CD14-positive monocyte (primary cell): ENCODE results near the gene SRGAP1. TPM values are rescaled to one million over a fixed set of nuclear protein-coding genes. Genes with fewer than 3 reads are reported as not detected.

Experiments used
- DNase-seq, 3 donors: peaks; one replicate each; pipeline ENCODE4 v3.0.0-alpha.2; 2011 to 2022
- H2AFZ ChIP-seq: 2 replicates; pipeline ENCODE4 v1.6.0; 2012; ENCODE audit warnings: mild to moderate bottlenecking, low read depth, low read length, inconsistent platforms; ENCODE audit not compliant: insufficient read depth, poor library complexity, severe bottlenecking
- H3K27ac ChIP-seq, 2 donors: 1 replicate in 1 of 2; 2 replicates in 1 of 2; pipeline ENCODE4 v1.5.1; 2012 to 2013; ENCODE audit warnings: low read length in 2 of 2, control low read depth in 1 of 2, inconsistent platforms in 1 of 2, low read depth in 1 of 2, mild to moderate bottlenecking in 1 of 2
- H3K27me3 ChIP-seq, 2 donors: one replicate each; pipeline versions ENCODE4 v1.6.0 to v1.6.1; 2011 to 2013; ENCODE audit warnings: low read length in 2 of 2; ENCODE audit not compliant: control insufficient read depth in 2 of 2, insufficient read depth in 2 of 2
- H3K36me3 ChIP-seq, 2 donors: replicated peaks in 1 of 2; 1 replicate in 1 of 2; 2 replicates in 1 of 2; pipeline versions ENCODE4 v1.5.1 to v1.6.1; 2012 to 2013; ENCODE audit warnings: low read length in 2 of 2, control low read depth in 1 of 2, inconsistent platforms in 1 of 2, mild to moderate bottlenecking in 1 of 2; ENCODE audit not compliant: insufficient read depth in 2 of 2, control insufficient read depth in 1 of 2
- H3K4me1 ChIP-seq, 2 donors: 1 replicate in 1 of 2; 2 replicates in 1 of 2; pipeline versions ENCODE4 v1.5.1 to v1.6.1; 2012 to 2013; ENCODE audit warnings: low read length in 2 of 2, control low read depth in 1 of 2, inconsistent platforms in 1 of 2, mild to moderate bottlenecking in 1 of 2, moderate library complexity in 1 of 2; ENCODE audit not compliant: insufficient read depth in 2 of 2, control insufficient read depth in 1 of 2
- H3K4me2 ChIP-seq: replicated peaks from 2 replicates; pipeline ENCODE3; 2012; ENCODE audit warnings: low read length, moderate library complexity, mild to moderate bottlenecking; ENCODE audit not compliant: poor library complexity, severe bottlenecking; ENCODE audit errors: extremely low read depth
- H3K4me3 ChIP-seq, 3 experiments: fragments of 200-600 bp in 1 of 3; sonication (generic) in 1 of 3; replicated peaks in 1 of 3; 1 replicate in 2 of 3; 2 replicates in 1 of 3; pipeline ENCODE4 v1.5.1; 2011 to 2013; ENCODE audit warnings: low read length in 3 of 3, mild to moderate bottlenecking in 3 of 3, control low read depth in 2 of 3, low read depth in 2 of 3, inconsistent platforms in 1 of 3, moderate library complexity in 1 of 3
- H3K79me2 ChIP-seq: 2 replicates; pipeline ENCODE4 v1.6.0; 2012; ENCODE audit warnings: mild to moderate bottlenecking, control low read depth, inconsistent platforms, low read length, moderate library complexity; ENCODE audit not compliant: insufficient read depth
- H3K9ac ChIP-seq: 2 replicates; pipeline ENCODE4 v1.6.0; 2017; ENCODE audit warnings: low read length, mild to moderate bottlenecking; ENCODE audit not compliant: insufficient read depth, poor library complexity, severe bottlenecking
- H3K9me3 ChIP-seq, 2 donors: replicated peaks in 1 of 2; 1 replicate in 1 of 2; 2 replicates in 1 of 2; pipeline versions ENCODE4 v1.5.1 to v1.6.1; 2012 to 2013; ENCODE audit warnings: low read length in 2 of 2, control low read depth in 1 of 2; ENCODE audit not compliant: control insufficient read depth in 1 of 2, insufficient read depth in 1 of 2
- H4K20me1 ChIP-seq: 2 replicates; pipeline ENCODE4 v1.6.0; 2012; ENCODE audit warnings: mild to moderate bottlenecking, low read length, control low read depth, moderate library complexity; ENCODE audit not compliant: insufficient read depth
- H3K27ac Mint-ChIP-seq, 7 donors: one replicate each; pipeline ENCODE4 v1.8.0; 2020; ENCODE audit warnings: mild to moderate bottlenecking in 7 of 7, mixed read lengths in 7 of 7, moderate library complexity in 6 of 7, inconsistent platforms in 2 of 7
- H3K27me3 Mint-ChIP-seq, 3 donors: one replicate each; pipeline ENCODE4 v1.8.0; 2021 to 2022; ENCODE audit warnings: low read depth in 3 of 3, mild to moderate bottlenecking in 3 of 3, mixed read lengths in 3 of 3, moderate library complexity in 3 of 3, inconsistent platforms in 1 of 3
- H3K36me3 Mint-ChIP-seq, 2 donors: one replicate each; pipeline ENCODE4 v1.8.0; 2020; ENCODE audit warnings: mixed read lengths in 2 of 2, inconsistent platforms in 1 of 2, mild to moderate bottlenecking in 1 of 2
- H3K4me1 Mint-ChIP-seq: one replicate; pipeline ENCODE4 v1.8.0; 2020; ENCODE audit warnings: mild to moderate bottlenecking, mixed read lengths
- H3K4me3 Mint-ChIP-seq, 2 donors: one replicate each; pipeline ENCODE4 v1.8.0; 2020; ENCODE audit warnings: mild to moderate bottlenecking in 2 of 2, mixed read lengths in 2 of 2, moderate library complexity in 1 of 2
- H3K9me3 Mint-ChIP-seq, 7 donors: one replicate each; pipeline ENCODE4 v1.8.0; 2020 to 2022; ENCODE audit warnings: mixed read lengths in 7 of 7, mild to moderate bottlenecking in 6 of 7, moderate library complexity in 6 of 7, inconsistent platforms in 2 of 7
- CTCF ChIP-seq: fragments of 200-600 bp; IDR thresholded peaks from one replicate; pipeline ENCODE4 v1.8.0; 2022; ENCODE audit warnings: antibody characterized with exemption, mild to moderate bottlenecking
- WGBS: methylation state at CpG from one replicate; pipeline ENCODE4 v1.1.5; 2013; ENCODE audit warnings: missing lambda C conversion rate; ENCODE audit not compliant: insufficient coverage; 5-methylcytosine and 5-hydroxymethylcytosine counted together
- intact Hi-C, 2 donors: fragments of 100-400 bp; cut with micrococcal nuclease; formaldehyde crosslinking; loops; one replicate each; pipeline versions ENCODE4 v1.15.0 to v1.15.1; 2023
- polyA plus RNA-seq, 3 donors: library from polyadenylated mRNA; depleted of rRNA in 1 of 3; unstranded in 2 of 3; stranded (reverse) in 1 of 3; fragments of 300-500 nt in 2 of 3; fragments of >200 nt in 1 of 3; fragmentation: Illumina TruSeq in 2 of 3; gene quantifications; 1 replicate in 2 of 3; 2 replicates in 1 of 3; pipeline ENCODE4 v1.2.3, GENCODE V29; 2012 to 2021

The SRGAP1 gene
- polyA plus RNA-seq, 3 donors, result 0.05 to 0.52 (median 0.07) TPM

GRCh38 chr12:63957496-63957895 is 113.0 kb downstream of the SRGAP1 start:
- Histone ChIP-seq H3K79me2 (no peaks in the 10 kb centered on the region), H4K20me1 (no peaks in the 10 kb centered on the region), H3K9me3 (no peaks in the 10 kb centered on the region), H3K4me1 (peaks cover 20 to 21% of the 10 kb centered on the region in 2 donors), H3K4me3 (no peak overlapping the region), H2AFZ (no peak overlapping the region), H3K27me3 (no peaks in the 10 kb centered on the region), H3K4me2 (no peak overlapping the region), H3K9ac (no peak overlapping the region), H3K27ac (no peak overlapping the region), H3K36me3 (no peaks in the 10 kb centered on the region)
- intact Hi-C loops, result loop anchor here (5.0 to 10.0 kb wide), 2 partner anchors 40 to 113 kb away; partner anchors contain the start of gene SRGAP1 (in 1 of the 2)
- no peak for DNase-seq
- no peaks in the 10 kb centered on the region for H3K36me3 Mint-ChIP-seq
- 100% methylated on average over 3 of the region's 5 CpGs for WGBS
- H3K27me3 Mint-ChIP-seq, result peaks cover 0 to 4% (median 2%) of the 10 kb centered on the region in 3 donors
- no peak overlapping the region for H3K27ac Mint-ChIP-seq
- no peak for TF ChIP-seq CTCF
- peaks cover 24% of the 10 kb centered on the region for H3K4me1 Mint-ChIP-seq
- no peak overlapping the region for H3K4me3 Mint-ChIP-seq
- peaks cover 0 to 2% (median 0%) of the 10 kb centered on the region in 7 donors for H3K9me3 Mint-ChIP-seq

GRCh38 chr12:63958876-63959580 is 114.5 kb downstream of the SRGAP1 start:
- Histone ChIP-seq H3K4me1 (peaks cover 25 to 28% of the 10 kb centered on the region in 2 donors), H4K20me1 (no peaks in the 10 kb centered on the region), H3K4me3 (no peak overlapping the region), H2AFZ (no peak overlapping the region), H3K79me2 (no peaks in the 10 kb centered on the region), H3K9me3 (no peaks in the 10 kb centered on the region), H3K27me3 (no peaks in the 10 kb centered on the region), H3K36me3 (no peaks in the 10 kb centered on the region), H3K27ac (no peak overlapping the region), H3K9ac (no peak overlapping the region), H3K4me2 (no peak overlapping the region)
- H3K4me3 Mint-ChIP-seq, result no peak overlapping the region
- H3K36me3 Mint-ChIP-seq, result no peaks in the 10 kb centered on the region
- DNase-seq, result no peak
- TF ChIP-seq CTCF, result no peak
- intact Hi-C loops, result loop anchor here (5.0 to 10.0 kb wide), 2 partner anchors 42 to 114 kb away; partner anchors contain the start of gene SRGAP1 (in 1 of the 2)
- WGBS, result no CpG with 5 or more reads among the region's 3 CpGs
- H3K27ac Mint-ChIP-seq, result no peak overlapping the region
- H3K4me1 Mint-ChIP-seq, result peaks cover 32% of the 10 kb centered on the region
- H3K9me3 Mint-ChIP-seq, result peaks cover 0 to 2% (median 0%) of the 10 kb centered on the region in 7 donors
- peaks cover 0 to 3% (median 0%) of the 10 kb centered on the region in 3 donors for H3K27me3 Mint-ChIP-seq
